ENCODE results near the gene SLC28A3.

GRCh38 chr9:84366683-84367082 lies 26.1 kb upstream of the SLC28A3 start:
- TF ChIP-seq SIN3A (IDR thresholded peaks at IDR 0.05; ENCODE audit: borderline replicate concordance, insufficient read depth, low read length), result no peak
- no peak for TF ChIP-seq REST (IDR thresholded peaks at IDR 0.05; ENCODE audit: insufficient read depth in 1 of 2, low read depth in 2 of 2, low read length in 2 of 2)
- TF ChIP-seq POLR2AphosphoS5 (IDR thresholded peaks at IDR 0.05; ENCODE audit: low read depth, low read length), result no peak

Measured in PFSK-1 (cell line).